Fibroblast of skin of left biceps (primary cell): Measurements from ENCODE around the gene NOL4L.

Experiments used
- DNase-seq, 2 experiments: peaks; one replicate each; pipeline ENCODE4 v3.0.0-alpha.2; 2013; ENCODE audit warnings: low read depth in 2 of 2

Gene NOL4L

DNA sequence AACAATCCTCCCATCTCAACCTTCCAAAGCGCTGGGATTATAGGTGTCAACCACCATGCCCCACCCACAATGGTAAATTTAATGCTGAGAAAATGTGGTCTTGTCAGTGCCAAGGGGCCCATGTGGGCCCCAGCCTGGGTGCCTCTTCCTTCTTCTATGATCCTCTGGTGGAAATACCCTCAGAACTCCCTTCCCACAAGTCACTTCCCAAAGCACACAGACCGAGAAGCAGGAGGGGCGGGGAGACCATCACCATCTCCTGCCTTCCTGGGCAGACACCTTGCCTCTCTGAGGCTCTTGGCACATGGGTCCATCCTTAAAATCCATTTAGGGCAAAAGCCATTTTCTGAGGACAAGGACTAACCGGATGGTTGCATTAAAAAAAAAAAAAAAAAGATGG is 59.0 kb downstream of the NOL4L start:
- DNase-seq, result no peak

DNA sequence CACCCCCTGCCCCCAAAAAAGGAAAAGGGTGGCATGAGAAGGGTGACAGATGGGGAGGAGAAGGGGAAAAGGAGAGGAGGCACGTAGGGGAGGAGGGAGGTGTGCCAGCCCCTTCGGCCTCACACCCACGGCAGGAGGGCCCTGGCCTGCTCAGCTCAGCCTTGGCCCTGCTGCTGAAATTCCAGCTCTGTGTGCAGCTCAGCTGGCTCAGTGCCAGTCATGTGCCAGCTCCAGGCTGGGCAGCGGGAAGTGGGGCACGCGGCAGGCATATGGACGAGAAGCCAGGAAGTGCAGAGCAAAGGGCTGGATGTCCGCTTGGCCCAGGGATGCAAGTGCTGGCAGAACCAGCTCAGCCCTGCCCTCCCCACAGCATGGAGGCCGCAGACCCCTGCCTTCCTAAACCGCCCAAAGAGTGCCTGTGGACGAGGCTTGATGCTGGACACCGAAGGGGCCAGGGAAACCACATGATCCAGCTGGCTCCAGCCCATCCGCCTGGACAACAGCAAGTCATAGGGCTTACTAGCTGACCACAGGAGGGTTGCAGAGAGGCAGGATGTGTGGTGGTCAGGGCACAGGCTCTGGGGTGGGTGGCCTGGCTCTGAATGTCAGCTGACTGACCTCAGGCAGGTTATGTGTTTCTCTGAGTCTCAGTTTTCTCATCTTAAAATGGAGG is 60.2 kb downstream of the NOL4L start:
- DNase-seq, result no peak

DNA sequence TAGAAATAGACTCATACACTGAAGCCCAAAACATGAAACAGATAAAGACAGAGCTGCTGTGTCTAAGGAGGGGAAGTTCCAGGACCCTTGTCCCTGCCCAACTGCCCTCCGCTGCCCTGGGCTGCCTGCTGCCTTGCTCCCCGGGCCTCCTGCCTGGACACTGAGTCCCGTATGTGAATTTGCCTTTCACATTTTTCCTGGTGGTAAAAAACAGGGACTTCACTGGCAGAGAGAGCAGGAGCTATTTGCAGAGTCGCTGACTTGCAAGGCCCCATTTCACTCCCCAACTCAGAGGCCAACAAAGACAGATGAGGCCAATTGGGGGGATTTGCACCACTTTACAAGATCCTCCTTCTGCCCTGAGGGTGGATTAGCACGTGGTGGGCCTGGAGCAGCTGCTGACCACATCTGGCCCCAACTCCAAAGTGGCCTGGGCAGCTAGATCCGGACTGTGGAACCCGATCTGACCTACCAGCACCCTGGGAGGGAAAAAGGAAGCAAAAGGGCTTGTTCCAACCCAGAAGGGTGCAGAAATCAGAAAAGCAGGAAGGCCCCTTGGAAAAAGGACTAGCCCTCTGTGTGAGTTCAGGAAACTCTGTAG is 61.4 kb downstream of the NOL4L start:
- DNase-seq, result no peak

DNA sequence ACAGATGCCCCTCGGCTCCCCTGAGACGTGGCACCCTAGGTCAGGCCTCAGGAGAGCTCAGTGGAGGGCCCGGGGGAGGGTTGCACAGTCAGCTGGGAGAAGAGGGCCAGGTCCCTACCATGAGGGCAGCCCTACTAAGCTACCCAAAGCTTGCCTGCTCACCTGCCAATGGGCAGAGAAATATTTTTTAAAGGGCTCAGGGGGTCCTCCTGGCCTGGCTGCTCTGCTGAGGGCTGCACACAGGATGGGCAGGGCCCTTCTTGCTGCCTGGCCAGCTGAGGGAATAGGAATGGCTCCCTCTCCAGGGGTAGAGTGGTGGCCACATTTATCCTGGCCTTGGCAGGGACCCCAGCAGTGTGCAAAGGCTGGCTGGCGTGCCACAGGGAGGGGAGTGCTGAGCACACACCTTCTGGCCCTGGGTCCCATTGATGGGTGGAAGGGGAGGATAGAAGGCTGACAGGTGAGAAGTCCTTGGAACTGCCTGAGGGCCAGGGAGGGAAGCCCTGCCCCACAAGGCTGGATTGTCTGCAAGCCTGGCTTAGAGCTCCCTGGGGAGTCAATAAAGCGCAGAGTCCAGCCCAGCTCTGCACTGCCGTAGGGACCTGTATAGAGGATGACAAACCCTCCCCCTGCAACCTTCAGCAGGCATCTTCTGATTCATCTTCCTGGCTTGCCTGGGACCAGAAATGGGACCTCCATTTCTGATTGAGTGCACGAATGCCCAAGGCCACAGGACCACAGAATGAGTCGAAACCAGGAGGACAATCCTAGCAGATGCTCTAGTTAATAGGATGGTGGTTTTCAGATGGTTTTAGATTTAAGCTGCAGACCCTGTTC is 62.1 kb downstream of the NOL4L start:
- DNase-seq, result no peak

DNA sequence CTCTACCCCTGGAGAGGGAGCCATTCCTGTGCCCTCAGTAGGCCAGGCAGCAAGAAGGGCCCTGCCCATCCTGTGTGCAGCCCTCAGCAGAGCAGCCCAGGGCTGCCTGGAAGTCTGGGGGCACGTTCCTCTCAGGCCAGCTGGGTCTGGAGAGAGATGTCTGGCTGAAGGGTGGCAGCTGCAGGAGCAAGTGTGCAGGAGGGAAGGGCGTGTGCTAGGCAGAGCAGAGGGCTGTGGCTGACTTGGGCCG is 62.7 kb downstream of the NOL4L start:
- DNase-seq, result no peak

DNA sequence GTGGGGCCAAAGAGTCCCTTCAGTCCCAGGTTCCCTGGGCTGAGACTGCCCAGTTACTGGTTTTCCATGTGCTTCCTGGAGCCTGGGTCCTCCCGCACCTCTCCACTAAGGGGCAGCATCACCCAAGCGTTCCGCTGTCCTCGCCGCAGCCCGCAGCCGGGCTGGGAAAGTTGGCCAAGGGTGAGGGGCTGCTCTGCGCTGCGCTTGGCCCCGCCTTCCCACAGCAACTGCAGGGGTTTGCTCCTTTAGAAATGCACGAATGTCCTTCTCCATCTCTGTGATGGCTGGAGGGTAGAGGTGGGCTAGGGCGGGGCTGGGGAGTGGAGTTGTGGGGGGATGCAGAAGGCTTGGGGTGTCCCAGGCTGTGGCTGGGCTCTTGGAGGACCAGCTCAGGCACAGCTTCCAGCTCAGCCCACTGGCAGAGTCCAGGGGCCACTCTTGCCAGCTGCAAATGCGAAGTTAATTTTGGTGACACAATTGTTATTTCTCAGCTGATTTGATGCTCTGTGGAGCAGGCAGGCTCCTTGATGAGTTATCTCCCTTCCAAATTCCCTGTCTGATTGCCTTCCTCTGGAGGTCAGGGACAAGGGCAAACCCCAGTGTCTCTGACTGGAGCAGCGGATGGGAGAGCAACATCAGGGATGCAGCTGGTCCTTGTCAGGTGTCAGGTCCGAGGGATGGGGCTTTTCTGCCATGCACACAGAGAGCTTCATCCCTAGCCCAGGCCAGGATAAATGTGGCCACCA is 63.2 kb downstream of the NOL4L start:
- no peak for DNase-seq

DNA sequence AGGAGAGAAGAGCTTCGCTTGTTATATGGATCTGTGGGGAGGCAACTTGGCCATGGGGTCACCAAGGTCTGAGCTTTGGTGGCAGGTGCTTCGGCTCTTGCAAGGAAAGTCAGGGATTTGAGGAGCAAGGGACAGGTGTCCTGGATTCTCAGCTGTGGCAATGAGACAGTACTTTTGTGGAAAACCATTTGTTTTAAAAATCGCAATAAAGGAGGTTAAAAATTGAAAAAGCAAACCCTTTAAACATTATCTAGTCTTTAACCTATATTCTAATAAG is 64.3 kb downstream of the NOL4L start:
- DNase-seq, result no peak

DNA sequence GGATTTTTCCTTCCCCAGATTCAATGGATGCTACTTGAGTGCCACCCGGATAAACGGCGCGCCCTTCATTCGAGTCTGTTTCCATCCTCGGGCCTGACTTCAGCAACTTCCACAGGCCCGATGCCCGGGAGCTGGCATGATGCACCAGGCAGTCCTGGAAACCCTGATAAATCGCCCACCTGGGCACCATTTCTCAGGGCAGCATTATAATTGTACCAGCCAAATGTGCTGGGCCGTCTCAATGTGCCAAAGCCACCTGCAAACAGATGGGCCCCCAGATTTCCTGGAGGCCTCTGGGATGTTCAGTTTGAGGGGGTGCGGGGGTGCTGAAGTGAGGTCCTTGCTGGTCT is 65.8 kb downstream of the NOL4L start:
- no peak for DNase-seq

DNA sequence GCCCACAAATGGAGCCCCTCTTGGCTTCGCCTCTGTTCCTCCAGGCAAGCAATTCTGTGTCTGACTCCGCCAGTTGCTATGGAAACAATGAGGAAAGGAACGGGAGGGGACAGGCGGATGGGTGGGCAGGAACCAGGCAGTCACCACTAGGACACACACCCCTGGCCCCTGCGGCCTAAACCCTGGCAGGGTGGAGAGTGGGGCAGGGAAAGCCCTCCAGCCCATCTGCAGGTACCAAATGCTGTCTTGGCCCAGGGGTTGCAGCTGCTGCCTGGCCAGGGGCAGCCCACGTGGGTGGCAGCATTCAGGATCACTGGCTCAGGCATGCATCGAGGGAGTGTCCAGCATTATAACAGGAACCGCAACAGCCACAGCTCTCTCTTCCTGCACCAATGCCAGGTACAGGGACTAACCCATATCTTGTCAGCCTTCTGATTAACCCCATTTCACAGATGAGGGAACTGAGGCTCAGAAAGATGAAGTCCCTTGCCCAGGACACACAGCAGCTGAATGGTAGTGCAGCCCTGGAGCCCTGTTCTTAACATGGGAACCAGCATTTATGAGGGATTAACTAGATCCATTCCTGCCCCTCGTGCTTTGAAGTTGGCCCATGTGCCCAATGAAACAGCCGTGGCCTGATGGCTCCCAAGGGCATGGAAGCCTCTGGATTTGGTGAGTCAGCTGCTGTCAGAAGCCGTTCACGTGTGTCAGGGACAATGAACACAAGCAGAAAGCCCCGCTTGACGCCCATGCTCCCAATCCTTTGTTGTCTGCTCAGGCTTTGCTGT is 66.3 kb downstream of the NOL4L start:
- DNase-seq, result no peak

DNA sequence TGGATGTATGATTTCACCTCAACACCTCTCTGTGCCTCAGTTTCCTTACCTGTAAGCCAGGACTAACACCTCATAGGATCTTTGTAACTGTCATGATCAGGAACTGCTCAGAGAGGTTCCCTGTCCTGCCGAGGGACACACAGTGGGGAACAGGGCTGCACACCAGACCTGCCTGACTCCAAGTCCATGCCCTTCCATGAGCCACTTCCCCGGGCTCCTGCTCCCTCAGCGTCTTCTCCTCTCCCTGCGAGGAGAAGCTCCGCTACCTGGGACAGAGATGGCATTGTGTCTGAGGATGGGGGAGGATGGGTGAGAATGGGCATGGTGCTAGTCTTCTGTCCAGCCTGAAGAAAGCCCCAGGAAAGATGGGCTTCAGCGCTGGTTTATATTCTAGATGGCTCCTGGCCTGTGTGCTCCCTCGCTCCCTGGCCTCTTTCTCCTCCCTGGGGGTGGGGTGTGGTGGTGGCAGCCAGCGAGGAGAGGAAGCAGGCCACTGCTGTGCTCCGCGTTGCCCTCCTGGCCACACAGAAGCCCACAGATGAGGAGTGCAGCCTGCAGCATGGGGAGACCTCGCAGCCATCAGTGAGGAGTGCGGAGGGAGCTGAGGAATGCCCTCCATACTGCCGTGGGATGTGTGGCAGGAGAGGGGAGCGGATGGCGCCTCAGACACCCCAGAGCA is 67.1 kb downstream of the NOL4L start:
- no peak for DNase-seq

DNA sequence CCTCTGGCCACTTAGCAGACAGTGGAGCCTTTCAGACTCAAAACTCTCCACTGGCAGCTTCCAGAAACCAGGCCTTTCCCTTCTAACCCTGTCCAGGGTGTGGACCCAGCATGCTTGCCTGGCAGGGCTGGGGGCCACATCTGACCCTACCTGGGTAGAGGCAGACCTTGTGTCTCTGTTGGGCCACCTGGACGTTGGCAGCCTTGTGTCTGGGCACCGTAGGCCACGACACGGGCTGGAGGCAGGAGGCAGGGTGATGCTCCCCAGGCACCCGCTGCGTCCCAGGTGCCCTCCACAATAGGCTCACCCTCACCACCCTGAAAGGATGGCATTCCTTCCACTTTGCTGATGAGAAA is 67.6 kb downstream of the NOL4L start:
- DNase-seq, result no peak

DNA sequence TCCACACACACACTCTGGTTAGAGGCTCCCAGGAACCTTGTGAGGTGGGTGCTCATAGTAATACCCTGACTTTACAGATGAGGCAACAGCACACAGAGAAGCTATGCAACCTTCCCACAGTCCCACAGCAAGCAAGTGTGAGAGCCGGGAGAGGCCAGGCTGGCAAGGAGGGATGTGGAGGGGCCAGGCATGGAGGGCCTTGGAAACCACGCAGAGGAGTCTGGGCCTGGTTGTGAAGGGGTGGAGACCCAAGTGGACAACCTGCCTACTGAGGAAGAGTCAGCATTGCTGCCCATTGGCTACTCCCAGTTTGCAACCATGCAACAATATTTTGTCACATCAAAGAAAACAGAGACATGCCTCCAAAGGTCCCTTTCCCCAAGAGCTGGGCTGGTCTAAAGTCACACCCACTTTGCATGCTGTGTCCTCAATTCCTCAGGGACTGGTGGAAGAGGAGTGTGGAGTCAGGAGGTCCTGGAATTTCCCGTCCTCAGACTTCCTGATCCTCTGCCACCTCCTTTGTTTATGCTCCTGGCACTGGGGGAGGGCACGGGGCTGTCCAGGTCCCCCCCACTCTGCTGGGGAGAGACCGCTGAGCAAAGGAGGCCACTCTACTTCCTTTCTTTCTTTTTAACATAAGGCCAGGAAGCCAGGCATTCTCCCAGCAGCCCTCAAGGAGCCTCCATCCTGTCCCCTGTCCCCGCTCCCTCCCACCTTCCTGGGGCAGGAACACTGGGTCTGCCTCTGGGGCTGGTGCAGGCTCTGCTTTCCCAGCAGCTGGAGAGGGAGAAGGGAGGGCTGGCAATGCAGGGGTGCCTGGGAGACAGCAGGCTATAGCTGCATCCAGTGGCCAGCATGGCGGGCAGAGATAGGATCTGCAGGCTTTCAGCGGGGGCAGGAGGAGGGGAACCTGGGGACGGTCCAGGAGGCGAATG is 68.3 kb downstream of the NOL4L start:
- DNase-seq, result no peak

DNA sequence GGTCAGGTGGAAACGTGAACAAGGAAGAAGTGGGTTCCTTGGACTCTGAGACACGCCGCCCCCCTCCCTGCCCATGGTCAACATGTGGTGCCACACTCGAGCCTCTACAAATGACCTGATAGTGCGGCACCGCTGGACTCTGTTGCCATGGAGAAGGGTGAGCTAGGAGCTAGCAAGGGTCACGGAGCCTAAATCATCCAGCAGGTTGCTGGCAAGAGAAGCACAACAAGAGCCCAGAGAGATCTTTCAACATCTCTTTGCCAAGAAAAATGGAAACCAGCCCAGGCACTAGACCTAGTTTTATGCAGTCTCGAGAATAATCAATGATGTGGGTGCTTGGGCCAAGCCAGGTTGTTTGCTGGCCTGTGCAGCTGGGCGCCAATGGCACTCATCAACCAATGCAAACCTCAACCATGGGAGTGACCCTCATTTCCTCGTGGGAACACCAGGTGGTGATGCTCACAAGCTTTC is 69.5 kb downstream of the NOL4L start:
- no peak for DNase-seq

DNA sequence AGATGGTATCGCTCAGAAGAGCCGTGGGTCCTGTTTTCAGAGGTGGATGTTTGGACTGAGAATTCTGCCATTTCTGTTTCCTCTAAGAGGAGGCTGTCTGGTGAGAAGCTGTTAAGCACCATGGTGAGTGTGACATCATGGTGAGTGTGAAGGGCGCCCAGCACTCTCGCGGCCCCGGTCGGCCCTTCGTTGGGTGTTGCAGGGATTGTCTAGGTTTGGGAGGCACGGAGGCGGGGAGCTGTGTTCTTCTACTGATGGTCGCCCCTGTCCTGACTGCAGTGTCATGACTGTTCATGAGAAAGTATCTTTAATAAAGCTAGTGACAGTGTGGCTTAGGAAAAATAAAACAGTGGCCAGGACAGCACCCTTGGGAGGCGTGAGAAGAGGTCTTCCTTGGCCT is 70.4 kb downstream of the NOL4L start:
- DNase-seq, result no peak

DNA sequence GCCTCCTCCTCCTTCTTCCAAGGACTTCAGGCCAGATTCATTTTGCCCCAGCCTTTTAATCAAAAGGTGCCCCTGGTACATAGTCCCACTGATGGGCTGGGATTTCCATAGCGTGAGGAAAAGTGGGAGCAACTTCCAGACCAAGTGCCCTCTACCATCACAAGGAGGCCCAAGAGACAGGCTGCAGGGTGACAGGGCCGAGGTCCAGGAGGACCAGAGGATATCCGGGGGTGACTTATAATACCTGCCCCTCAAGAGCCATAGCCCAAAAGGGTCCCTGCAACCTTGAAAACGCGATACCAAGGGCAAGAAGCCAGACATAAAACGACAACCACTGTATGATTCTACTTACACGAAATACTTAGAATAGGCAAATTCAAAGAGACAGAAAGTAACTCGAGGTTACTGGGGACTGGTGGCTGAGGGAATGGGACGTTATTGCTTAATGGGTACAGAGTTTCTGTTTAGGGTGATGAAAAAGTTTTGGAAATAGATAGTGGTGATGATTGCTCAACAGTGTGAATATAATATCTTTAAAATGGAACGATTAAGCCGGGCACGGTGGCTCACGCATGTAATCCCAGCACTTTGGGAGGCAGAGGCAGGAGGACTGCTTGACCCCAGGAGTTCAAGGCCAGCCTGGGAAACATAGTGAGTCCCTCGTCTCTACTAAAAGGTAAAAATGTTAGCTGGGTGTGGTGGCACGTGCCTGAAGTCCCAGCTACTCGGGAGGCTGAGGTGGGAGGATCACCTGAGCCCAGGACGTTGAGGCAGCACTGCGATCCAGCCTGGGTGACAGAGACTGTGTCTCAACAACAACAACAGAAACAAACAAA is 71.9 kb downstream of the NOL4L start:
- DNase-seq, result no peak

DNA sequence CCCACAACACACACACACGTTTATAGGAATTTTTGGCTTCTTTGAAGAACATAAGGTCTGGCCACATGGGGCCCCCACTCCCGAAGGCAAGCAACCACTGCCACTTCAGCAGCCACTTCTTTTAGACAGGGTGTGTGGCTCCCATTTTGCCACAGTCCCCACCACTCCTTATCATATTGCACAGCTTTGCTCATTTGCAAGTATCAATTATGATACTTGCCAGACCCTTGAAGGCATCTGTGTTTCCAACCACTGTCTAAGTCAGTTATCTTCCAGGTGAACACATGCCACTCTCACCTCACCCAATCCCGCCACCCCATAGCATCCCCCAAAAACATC is 73.1 kb downstream of the NOL4L start:
- no peak for DNase-seq

DNA sequence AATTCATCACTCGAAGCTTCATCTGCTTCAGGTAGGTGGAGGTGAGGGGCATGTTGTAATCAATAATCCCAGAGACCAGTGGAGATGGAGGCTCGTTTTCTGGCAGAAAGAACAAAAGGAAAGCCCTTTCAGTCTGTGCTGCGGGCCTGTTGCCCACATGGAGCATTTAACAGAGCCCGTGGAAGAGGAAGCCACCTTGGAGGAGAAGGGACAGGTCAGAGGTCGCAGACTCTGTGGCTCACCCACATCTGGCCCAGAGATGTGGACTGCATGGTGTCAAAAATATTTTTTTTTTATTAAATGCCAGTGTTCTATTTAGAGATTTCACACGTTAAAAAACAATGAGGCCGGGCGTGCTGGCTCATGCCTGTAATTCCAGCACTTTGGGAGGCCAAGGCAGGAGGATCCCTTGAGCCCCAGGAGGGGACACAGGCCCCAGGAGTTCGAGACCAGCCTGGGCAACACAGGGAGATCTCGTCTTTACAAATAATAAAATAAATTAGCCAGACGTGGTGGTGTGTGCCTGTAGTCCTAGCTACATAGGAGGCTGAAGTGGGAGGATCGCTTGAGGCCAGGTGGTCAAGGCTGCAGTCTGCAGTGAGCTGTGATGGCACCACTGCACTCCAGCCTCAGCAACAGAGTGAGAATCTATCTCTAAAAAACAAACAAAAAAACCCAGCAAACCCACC is 73.6 kb downstream of the NOL4L start:
- DNase-seq, result no peak

DNA sequence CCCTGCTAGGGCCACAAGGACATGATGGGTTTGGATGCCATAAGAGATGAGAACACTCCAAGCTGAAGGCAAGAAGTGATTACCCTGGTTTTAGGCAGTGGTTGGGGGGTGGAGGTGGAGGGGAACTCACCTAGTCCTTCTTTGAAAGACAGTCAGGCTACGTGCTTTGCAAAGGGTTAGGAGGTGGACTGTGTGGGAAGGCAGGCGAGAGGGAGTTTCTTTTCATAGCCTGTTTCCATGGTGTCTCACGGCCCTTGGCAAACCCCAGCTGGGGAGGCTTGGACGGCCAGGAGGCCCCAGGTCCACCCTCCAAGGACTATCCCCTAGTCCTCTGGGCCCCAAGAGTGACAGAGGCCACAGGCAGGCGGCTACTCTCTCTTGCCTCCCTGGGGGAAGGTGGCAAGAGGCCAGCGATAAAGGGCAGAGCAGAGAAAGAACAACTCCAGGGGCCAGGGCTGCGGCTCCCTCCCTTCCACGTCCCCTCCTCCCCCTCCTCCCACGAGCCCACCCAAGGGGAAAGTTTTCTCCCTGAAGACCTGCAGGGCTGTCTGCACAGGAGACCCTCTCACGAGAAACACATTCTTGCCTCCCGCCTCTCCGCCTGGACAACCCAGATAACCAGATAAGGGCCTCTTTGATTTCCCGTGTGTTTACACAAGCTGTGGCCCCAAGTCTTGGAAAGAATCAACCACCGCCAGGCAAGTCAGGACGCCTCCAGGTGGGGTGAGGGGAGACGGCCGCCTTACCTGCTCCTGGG is 74.4 kb downstream of the NOL4L start:
- DNase-seq, result no peak
